HG03045 (cell line): ENCODE results near the gene HCFC1R1.

Source experiments
- ATAC-seq: cut with Tn5 transposase; IDR thresholded peaks from one replicate; pipeline ENCODE4 v1.9.1; 2021; ENCODE audit warnings: mild to moderate bottlenecking, moderate library complexity; ENCODE audit not compliant: unreplicated experiment

HCFC1R1 gene

DNA sequence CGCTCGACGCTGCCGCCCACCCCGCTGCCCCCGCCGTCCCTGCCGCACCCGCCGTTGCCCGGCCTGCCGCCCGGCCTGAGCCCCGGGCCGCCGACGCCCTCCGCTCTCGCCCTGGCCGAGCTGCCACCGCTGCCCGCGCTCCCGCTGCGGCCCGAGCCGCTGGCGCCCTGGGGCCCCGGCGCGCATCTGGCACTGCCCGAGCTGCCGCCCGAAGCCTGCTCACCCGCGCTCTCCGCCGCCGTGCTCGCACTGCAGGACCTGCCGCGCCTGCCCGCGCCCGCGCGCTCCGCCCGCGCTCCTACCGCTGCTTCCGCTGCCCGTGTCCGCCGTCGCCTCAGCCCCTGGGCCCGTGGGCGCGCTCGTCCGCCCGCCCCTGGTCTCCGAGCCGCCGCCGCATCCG is 19.4 kb downstream of the HCFC1R1 start:
- ATAC-seq, result peak; percentile 18

DNA sequence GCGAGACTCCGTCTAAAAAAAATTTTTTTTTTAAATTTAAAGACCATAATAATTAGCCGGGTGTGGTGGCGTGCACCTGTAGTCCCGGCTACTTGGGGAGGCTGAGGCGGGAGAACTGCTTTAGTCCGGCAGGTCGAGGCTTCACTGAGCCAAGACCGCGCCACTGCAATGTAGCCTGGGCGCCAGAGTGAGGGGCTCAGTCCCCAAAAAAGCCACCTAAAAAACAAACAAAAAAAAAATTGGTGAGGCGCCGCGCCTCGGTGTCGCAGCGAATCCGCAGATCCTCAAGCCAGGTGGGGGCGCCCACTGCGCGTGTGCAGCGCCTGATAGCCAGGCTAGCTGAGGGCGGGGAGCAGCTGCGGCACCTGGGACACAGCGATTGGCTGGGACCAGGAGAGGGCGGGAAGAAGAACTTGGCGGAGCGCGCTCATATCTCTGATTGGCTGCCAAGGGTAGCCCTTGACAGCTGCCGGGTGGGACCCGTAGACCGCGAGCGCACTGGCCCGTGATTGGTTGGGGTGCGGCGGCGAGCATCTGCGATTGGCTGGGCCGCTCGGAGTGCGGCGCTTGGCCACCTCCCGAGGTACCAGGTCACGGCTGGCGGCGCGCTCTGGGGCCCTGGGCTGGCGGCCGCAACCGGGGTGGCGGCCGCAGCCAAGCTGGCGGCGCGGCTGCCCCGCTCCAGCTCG is 20.0 kb downstream of the HCFC1R1 start:
- peak; percentile 96 for ATAC-seq

DNA sequence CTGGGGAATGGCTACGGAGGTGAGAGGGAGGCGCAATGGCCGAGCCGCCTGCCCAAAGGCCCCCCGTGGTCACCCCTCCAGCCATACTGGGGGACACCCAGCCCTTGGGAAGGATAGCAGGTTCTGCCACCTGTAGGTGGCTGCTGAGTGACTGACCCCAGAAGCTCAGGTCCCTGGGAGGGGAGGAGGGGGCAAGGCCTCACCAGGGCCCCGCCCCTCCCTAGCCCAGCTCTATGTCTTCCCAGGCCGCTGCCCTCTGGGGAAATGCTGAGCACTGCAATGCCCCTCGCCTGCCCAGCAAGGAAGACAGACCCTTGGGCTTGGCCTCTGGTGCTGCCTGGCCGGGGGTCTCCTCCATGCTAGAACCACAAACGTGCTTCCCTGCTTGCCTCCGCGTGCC is 22.4 kb downstream of the HCFC1R1 start:
- ATAC-seq, result no peak

DNA sequence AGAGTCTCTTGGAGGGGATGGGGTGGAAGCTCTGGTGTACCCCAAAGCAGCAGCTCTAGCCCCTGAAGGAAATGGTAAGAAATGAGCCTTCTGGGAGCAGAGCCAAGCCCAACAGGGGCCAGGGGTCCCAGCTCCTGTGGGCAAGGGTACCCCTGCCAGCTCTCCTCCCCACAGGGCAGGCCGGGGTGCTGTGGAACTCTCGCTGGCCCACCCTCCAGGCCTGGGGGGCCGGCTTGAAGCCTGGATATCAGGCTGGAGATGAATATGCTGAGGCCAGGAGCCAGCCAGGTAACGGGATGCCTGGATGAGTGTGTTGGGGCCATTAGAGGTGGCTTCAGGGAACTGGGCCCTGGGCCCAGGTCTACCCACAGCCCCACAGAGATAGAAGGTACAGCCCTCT is 23.2 kb downstream of the HCFC1R1 start:
- ATAC-seq, result no peak

DNA sequence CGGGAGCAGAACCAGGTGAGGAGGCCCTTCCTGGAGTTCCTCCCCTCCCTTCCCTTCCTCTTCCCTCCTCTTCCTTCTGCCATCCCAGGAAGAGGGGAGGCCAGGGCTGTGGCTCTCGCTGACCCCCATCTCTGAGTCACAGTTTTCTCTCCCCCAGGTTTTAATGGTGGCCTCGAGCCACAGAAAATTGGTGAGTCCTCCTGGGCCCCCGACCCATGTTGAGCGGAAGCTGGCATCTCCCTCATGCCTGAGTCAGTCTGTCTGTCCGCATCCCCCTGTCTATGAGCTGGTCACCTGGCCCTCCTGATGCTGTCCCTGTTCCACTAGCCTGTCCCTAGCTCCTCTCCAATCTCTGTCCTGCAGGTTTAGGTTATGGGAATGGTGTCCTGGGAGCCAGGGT is 23.8 kb downstream of the HCFC1R1 start:
- no peak for ATAC-seq

DNA sequence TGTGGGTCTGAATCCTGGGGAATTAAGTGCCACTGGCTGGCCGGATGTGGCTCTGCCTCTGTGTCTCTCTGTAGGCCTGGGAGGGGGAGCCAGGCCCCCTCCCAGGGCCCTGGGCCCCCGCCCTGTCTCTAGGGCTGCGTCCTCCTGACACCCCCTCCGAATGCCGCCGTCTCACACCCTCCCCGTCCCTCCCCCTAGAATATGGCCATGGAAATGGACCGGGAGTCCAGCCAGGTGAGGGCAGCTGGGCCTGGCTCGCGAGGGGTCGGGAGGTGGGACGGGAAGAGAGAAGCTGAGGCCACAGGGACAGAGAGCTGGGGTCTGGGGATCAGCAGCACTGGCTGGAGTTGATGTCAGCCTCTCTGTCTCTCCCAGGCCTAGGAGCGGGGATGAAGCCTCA is 27.4 kb downstream of the HCFC1R1 start:
- no peak for ATAC-seq

DNA sequence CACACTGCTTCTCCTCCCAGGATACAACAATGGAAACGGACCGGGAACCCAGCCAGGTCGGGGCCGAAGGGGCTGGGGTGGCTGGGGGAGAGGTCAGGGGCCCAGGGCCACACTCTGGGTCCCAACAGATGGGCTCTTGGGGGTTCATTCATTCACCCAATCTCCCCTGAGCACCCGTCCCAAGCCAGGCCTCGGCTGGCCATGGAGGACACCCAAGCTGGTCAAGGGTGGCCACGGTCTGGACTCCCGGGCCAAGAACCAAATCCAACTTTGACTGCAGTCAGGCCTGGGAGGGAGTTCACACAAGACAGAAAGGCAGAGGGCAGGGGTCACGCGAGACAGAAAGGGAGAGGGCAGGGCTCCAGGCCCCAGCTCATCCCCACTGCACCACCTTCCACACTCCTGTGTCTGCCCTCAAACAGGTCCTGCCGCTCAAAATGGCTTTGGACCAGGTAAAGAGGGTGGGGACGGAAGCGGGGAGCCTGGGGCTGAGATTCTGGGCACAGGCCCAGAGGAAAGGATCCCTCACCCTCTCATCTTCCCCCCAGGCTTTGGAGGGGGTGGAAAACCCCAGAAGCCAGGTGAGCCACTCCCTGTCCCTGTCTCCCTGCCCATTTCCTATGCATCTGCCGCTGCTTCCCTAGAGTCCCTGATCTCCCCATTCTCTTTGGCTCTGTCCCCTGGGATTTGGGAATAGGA is 31.2 kb downstream of the HCFC1R1 start:
- no peak for ATAC-seq

DNA sequence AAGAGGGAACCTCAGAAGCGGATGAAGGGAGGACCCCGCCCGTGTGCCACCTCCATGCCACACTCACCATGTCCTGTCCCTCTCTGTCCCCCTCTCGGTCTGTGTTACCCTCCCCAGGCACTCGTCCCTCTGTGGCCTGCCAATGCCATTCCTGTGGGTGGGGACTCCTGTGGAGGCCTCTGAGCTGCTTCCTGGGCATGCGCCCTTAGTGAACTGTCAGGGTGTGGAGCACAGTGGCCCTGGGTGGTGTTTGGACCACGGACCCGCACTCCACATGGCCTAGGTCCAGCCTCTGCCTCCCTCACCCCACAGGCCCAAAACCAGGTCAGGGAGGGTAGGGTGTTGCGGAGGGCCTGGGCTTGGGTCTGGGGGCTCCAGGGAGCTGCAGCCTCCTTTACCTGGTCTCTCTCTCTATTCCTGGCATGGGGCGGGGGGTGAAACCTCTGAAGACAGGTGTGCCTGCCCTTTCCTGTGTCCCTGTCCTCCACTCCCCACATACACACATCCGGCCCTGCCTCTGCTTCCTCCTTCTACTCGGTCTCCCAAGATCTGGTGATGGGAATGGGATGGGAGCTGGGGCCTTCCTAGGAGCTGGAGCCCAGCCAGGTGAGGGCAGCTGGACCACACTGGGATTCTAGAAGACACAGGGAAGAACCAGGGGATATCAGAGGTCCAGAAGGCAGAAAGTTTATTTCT is 32.0 kb downstream of the HCFC1R1 start:
- ATAC-seq, result no peak

DNA sequence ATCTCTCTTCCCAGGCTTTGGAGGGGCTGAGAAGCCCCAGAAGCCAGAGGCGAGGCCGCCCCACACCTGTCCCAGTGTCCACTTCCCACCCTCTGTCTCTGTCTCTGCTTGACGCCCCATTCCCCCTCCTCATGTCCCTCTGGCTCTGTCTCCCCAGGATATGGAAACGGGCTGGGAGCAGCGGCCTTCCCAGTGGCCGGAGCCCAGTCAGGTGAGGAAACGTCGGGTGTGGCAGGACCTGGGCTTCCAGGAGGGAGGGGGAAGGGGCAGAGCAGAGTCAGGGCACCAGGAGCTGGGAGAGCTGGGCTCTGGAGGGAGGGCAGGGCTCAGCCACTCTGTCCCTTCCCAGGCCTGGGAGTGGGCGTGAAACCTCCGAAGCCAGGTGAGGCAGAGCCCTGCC is 32.9 kb downstream of the HCFC1R1 start:
- no peak for ATAC-seq

DNA sequence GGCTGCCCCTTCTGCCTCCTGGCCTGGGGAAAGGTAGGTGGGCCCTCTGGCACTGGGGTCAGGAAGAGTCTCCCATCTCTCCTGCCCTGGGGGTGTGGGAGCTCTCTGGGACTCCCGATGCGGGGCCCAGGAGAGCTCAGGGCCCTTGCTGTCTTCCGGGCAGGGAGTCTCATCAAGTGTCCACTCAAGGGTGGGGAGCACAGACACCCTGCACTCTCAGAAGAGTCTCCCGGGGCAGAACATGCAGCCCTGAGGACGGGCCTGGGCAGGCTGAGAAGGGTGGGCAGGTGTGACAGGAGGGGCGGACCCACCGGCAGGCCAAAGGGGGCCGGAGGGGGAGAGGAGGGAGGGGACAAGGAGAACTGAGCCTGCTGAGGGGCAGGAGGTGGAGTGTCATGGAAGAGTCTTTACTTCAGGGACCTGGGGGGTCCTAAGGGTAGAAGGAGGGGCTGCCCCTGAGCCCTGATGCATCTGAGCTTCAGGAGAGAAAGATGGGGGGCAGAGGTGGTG is 35.1 kb downstream of the HCFC1R1 start:
- ATAC-seq, result no peak

DNA sequence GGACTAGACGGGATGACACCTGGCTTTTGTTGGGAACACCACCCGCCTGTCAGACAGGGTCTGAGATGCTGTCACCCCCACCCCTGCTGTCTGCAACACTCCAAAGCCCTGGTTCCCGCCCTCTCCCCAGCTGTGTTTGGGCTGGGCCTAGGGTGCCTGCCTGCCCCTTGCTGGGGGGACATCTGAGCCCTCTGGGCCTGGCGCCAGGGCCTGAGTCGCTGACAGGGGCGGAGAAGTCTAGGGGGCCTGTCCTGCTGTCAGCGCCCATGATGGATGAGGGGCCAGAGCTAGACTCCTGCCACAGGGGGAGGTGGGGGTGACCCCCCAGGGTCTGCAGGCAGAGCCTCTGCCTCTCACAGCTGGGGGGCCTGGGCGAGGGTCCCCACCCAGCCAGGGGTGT is 35.9 kb downstream of the HCFC1R1 start:
- no peak for ATAC-seq

DNA sequence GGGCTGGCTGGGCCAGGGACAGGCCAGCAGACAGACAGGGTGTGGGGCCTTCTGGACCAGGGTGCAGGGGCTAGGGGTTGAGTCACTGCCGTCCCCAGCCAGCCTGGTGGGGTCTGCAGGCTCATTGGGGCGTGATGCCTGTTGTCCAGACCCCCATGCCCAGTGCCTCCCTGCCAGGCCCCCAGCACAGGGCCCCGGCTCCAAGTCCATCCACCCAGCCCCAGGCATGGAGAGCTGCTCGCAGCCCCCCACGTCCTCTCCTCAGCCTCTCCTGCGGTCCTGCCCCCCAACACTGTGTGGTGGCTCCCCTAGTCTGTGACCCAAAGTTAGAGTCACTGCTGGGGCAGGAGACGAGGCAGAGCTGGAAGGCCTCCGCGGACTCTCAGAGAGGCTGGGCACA is 36.5 kb downstream of the HCFC1R1 start:
- no peak for ATAC-seq

DNA sequence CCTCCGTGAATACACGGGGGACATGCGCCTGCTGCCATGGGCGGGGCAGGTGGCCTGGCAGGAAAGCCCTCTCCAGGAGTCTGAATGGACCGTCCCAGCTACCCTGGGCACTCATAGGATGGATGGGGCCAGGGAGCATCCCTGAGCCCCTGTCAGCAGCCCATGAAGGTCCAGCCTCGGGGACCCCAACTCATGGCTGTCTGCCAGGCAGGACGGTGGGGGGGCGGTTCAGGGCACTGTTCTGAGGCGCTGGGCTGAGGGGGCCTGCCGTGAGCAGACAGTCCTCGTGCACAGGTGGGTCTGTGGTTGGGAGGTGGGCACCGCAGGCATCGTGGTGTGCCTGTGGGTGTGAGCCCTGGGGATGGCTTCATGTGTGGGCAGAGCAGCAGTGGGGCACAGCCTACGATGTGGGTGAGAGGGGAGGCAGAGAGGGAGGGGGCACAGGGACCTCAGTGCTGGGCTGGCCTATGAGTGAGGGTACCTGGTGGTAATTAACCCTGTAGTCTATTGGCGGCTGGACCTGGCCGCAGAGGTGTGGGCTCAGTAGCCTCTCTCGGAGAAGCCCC is 37.0 kb downstream of the HCFC1R1 start:
- no peak for ATAC-seq

DNA sequence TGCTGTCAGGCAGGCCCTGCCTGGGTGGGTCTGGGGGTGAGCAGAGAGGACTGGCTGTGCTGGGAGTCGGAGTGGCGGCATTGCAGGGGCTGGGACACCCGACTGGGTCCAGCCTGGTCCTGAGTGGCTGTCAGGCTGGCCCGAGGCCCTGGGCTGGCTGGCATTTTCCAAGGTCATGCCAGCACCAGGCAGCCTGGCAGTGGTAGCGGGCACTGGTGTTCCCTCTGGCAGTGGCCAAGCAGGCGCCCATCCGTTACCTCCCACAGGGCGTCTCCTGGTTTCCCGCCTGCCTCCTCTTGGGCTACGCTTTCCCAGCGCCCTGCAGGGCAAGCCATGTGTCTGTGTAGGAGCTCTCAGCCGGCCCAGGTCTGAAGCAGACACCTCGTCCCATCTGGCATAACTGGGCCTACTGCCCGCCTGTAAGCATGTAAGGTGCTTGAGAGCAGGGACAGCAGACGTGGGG is 37.8 kb downstream of the HCFC1R1 start:
- ATAC-seq, result no peak

DNA sequence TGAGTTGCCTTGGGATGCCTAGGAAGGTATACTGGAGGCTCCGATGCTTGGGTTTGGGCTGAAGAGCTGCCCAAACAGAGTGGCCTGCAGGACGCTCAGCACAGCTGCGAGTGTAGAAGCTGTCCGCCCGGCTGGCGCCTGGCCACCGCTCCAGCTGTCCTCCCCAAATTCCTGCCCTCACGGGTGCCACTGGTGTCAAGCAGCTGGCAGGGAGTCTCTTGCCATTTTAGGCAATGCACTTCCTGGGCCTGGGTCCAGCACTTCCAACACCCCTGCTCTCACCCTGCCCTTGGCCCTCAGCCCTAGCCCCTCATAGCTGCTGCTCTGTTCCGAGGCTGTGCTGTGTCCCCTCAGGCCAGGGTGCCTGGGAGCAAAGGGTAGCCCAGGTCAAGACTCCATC is 38.3 kb downstream of the HCFC1R1 start:
- ATAC-seq, result no peak

DNA sequence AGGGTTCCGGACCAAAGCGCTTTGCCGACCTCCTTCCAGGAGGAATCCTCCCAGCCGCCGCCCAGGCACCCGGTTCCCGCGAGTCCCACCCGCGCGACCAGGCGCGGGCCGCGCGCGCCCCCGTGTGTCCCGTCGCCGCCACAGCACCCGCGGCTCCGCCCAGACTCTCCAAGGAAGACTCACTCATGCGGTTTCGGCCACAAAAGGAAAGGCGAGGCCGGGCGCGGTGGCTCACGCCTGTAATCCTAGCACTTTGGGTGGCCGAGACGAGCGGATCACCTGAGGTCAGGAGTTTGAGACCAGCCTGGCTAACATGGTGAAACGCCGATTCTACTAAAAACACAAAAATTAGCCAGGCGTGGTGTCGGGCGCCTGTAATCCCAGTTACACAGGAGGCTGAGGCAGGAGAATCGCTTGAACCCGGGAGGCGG is 40.0 kb downstream of the HCFC1R1 start:
- no peak for ATAC-seq

DNA sequence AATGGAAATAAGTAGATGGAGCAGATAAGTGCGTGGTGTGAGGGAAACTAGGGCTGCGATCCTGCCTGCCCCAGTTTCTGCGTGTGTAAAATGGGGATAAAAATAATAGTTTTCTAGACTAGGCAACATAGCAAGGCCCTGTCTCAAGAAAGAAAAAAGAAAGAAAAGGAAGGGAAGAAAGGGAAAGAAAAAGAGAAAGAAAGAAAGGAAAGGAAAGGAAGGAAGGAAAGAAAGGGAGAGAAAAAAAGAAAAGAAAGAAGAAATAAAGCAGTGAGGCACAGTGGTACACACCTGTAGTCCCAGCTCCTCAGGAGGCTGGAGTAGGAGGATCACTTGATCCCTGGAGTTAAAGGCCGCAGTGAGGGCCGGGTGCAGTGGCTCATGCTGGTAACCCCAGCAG is 41.3 kb downstream of the HCFC1R1 start:
- ATAC-seq, result no peak

DNA sequence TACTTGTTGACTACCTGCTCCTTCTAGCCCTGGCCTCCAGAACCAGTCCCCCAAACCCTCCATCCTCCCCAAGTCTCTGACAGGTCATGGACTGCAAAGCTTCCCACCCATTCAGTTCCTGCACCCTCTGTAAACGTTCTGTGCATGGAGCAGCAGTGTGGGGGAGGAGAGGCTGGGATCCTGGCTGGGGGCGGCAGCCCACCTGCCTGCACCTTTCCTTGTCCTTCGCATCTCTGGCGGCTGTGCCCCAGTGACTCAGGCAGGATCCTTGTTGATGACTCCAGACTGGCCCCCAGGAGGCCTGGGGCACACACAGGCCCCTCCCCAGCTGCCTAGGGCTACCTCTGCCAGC is 41.9 kb downstream of the HCFC1R1 start:
- no peak for ATAC-seq

DNA sequence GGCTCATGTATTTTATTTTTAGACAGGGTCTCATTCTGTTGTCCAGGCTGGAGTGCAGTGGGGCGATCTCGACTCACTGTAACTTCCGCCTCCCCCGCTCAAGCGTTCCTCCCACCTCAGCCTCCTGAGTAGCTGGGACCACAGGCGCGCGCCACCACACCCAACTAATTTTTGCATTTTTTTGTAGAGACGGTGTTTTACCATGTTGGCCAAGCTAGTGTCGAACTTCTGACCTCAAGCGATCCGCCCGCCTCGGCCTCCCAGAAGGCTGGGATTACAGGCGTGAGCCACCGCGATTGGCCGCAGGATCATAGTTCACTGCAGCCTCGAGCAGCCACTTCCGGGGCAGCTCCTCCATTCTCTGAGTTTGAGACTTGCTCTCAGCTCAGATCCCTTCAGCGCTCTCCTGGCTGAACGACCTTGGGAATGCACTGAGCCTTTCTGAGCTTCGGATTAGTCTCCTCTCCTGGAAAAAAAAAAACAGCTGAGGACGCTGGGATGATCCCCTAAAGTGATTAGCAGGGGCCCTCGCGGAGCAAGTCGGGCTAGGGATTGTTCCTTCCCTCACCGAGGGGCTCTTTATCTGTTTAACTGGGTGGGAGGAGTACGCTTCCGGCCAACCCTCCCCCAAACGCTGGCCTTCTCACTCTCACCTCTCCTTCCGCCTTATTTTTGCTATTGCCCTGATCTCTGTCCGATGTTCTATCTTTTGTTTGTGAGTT is 42.4 kb downstream of the HCFC1R1 start:
- ATAC-seq, result no peak

DNA sequence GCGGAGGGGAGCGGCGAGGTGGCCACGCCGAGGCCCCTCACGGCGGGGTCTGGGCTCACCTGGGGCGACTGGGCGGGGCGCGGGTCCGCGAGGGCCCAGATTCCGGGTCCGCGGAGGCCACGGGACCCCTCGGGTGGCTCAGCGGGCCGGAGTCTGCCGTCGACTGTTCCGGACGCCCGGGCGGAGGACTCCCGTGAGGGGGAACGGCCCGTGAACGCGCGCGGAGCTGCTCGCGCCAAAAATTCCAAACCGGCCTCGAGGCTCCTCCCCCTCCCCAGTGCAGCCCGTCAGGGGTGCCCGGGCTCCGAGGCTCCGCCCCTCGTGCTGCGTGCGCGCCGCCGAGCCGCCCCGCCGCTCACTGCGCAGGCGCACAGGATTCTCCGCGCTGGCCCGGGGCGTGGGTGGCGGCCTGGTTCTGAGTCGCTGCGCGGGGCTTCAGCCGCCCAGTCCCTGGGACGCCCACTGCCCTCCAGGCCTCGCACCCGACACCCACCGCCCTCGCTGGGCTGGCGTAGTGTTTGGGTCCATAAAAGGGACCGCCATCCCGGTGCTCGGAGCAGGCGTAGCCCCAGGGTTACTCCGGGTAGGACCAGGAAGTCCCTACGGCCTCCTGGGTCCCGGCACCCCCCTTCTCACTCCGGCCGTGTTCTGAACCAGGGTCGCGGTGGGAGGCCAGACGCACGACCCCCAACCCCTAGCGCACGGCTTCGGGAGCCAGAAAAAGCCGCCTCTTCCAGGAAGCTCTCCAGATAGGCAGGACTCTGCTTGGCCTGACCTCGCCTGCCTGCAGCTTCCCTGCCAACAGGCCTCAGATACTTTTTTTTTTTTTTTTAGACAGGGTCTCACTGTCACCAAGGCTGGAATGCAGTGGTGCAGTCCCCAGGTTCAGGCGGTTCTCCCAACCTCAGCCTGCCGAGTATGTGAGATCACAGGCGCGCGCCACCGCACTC is 43.2 kb downstream of the HCFC1R1 start, which contains the start of gene PKMYT1:
Gene PKMYT1 (minus strand): TSS at position 220 of the 950 bp plus-strand sequence. CDS start 789 bp downstream, outside the sequence.
- peak; percentile 62 for ATAC-seq
